Measurements from ENCODE around the gene PTGES.

- TF ChIP-seq CTCF (IDR thresholded peaks at IDR 0.05; ENCODE audit: low read depth, low read length) = no peak
- no peak for TF ChIP-seq POLR2A (IDR thresholded peaks at IDR 0.05; ENCODE audit: extremely low read depth, insufficient read length)
These were observed 49.0 kb downstream of the PTGES start for GRCh38 chr9:129703667-129704355.
